DOHH2 (cell line): ENCODE data around the gene SERPINH1.

Source experiments
- EZH2phosphoT487 ChIP-seq: fragments of 200-600 bp; sonication (generic); IDR thresholded peaks from 2 replicates; pipeline ENCODE4 v1.6.1; 2017; ENCODE audit warnings: borderline replicate concordance, mild to moderate bottlenecking, antibody characterized with exemption, low read length, moderate library complexity, mixed read lengths
- TF ChIP-seq, protein P1 (sequence below): fragments of 200-600 bp; sonication (generic); IDR thresholded peaks from one replicate; pipeline ENCODE4 v1.5.1; 2014; ENCODE audit warnings: antibody characterized with exemption, mild to moderate bottlenecking, low read depth, low read length; ENCODE audit not compliant: poor library complexity, severe bottlenecking

DNA sequence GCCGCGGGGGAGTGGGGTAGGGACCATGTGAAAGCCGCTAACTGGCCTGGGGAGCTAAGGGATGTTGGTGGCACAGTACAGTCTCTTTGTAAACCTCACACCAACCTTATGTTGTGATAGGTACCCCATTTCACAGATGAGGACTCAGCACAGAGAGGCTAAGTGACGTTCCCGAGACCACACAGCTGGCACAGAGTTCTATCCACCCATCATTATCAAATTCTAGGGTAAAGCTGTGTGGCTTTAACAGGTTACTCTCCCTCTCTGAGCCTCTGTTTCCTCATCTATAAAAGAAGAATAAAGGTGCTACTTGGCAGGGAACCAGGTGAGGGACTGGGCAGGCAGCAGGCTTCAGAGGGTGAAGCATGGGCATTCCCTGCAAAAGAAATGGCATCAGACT lies 34.9 kb upstream of the SERPINH1 start:
- TF ChIP-seq, protein P1, sequence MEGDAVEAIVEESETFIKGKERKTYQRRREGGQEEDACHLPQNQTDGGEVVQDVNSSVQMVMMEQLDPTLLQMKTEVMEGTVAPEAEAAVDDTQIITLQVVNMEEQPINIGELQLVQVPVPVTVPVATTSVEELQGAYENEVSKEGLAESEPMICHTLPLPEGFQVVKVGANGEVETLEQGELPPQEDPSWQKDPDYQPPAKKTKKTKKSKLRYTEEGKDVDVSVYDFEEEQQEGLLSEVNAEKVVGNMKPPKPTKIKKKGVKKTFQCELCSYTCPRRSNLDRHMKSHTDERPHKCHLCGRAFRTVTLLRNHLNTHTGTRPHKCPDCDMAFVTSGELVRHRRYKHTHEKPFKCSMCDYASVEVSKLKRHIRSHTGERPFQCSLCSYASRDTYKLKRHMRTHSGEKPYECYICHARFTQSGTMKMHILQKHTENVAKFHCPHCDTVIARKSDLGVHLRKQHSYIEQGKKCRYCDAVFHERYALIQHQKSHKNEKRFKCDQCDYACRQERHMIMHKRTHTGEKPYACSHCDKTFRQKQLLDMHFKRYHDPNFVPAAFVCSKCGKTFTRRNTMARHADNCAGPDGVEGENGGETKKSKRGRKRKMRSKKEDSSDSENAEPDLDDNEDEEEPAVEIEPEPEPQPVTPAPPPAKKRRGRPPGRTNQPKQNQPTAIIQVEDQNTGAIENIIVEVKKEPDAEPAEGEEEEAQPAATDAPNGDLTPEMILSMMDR, result no peak
- TF ChIP-seq EZH2phosphoT487, result no peak
